AG04450 (cell line): Measurements from ENCODE around the gene PHACTR4. TPM values are rescaled to one million over a fixed set of nuclear protein-coding genes. Genes with fewer than 3 reads are reported as not detected.
"Not testable (repeated sequence)": the region's sequence is repeated elsewhere in the genome, so short reads cannot be mapped to it uniquely, and the experiment has no call there.

Source experiments
- CTCF ChIA-PET: fragments of 300-600, 350-600 bp; formaldehyde crosslinking; extraction: SDS; loops from one replicate; lab custom pipeline; 2022; ENCODE audit warnings: antibody characterized with exemption, inconsistent platforms; lab: Charles Lee
- POLR2A ChIA-PET: fragments of 350-600 bp; formaldehyde crosslinking; extraction: SDS; loops from one replicate; lab custom pipeline; 2021; ENCODE audit warnings: antibody characterized with exemption, inconsistent platforms; lab: Yijun Ruan, JAX
- DNase-seq: peaks from one replicate; pipeline ENCODE4 v3.0.0-alpha.2; 2011; ENCODE audit warnings: low read depth, low spot score
- H3K27ac ChIP-seq: one replicate; pipeline ENCODE4 v1.5.1; 2012; ENCODE audit warnings: low read depth, low read length, control low read depth
- H3K27me3 ChIP-seq: one replicate; pipeline ENCODE4 v1.6.0; 2012; ENCODE audit warnings: low read length; ENCODE audit not compliant: control insufficient read depth, insufficient read depth
- H3K4me3 ChIP-seq: 2 replicates; pipeline ENCODE4 v1.5.1; 2011; ENCODE audit warnings: mild to moderate bottlenecking, low read depth, low read length, control low read depth
- H3K9me3 ChIP-seq: 2 replicates; pipeline ENCODE4 v1.5.1; 2012; ENCODE audit warnings: low read length; ENCODE audit not compliant: control insufficient read depth, insufficient read depth
- CTCF ChIP-seq: IDR thresholded peaks from 2 replicates; pipeline ENCODE4 v1.5.1; 2011; ENCODE audit warnings: low read depth, low read length, control low read depth, inconsistent platforms
- polyA plus RNA-seq: library from polyadenylated mRNA; depleted of rRNA; stranded (reverse); fragments of >200 nt; gene quantifications from 2 replicates; pipeline ENCODE4 v1.2.3, GENCODE V29; 2011

PHACTR4 gene
- polyA plus RNA-seq, 1 experiment: 12.3 TPM

- CTCF ChIA-PET: interaction anchor here (0.6 to 4.6 kb wide), 4 partner anchors 11 to 597 kb away, joined by 3 to 30 read pairs (median 6); partner anchors contain the start of gene STX12
- POLR2A ChIA-PET: interaction anchor here (0.6 to 2.0 kb wide), 7 partner anchors 8 to 211 kb away, joined by 3 to 8 read pairs (median 7); partner anchors contain the start of gene RCC1
- peak; percentile 21; the same call in 1 of the 2 replicates for TF ChIP-seq CTCF
- Histone ChIP-seq H3K4me3 (peak overlapping the region; percentile 85), H3K9me3 (no peaks in the 10 kb centered on the region), H3K27ac (peak overlapping the region; percentile 87), H3K27me3 (no peaks in the 10 kb centered on the region)
- no peak for DNase-seq
Observed at GRCh38 chr1:28370239-28371009, 884 bp downstream of the PHACTR4 start.

- Histone ChIP-seq H3K27ac (no peak overlapping the region), H3K4me3 (peak overlapping the region; percentile 85), H3K9me3 (no peaks in the 10 kb centered on the region), H3K27me3 (no peaks in the 10 kb centered on the region)
- no peak for TF ChIP-seq CTCF
- CTCF ChIA-PET: interaction anchor here (0.6 to 4.6 kb wide), 2 partner anchors 12 to 249 kb away, joined by 3 to 30 read pairs; no protein-coding TSS in a partner anchor
- POLR2A ChIA-PET: interaction anchor here (0.6 to 2.0 kb wide), 3 partner anchors 33 to 122 kb away, joined by 7 to 8 read pairs (median 8); no protein-coding TSS in a partner anchor
- DNase-seq: no peak
Observed at GRCh38 chr1:28371010-28371377, 1.5 kb downstream of the PHACTR4 start.

- POLR2A ChIA-PET: interaction anchor here (0.6 kb wide), 1 partner anchor 141 kb away, joined by 4 read pairs; no protein-coding TSS in a partner anchor
- not testable (repeated sequence) for H3K27me3 ChIP-seq, H3K9me3 ChIP-seq, H3K4me3 ChIP-seq, DNase-seq, H3K27ac ChIP-seq
- CTCF ChIA-PET: interaction anchor here (1.6 to 2.6 kb wide), 2 partner anchors 8 to 13 kb away, joined by 3 to 18 read pairs; no protein-coding TSS in a partner anchor
Observed at GRCh38 chr1:28373450-28373849, 3.9 kb downstream of the PHACTR4 start.

- ChIA-PET POLR2A (no interaction called here), CTCF (interaction anchor here (0.9 to 2.6 kb wide), 3 partner anchors 9 to 36 kb away, joined by 3 to 18 read pairs (median 4); no protein-coding TSS in a partner anchor)
- DNase-seq: no peak
- H3K27me3 ChIP-seq: no peaks in the 10 kb centered on the region
- H3K27ac ChIP-seq: no peak overlapping the region
- no peak overlapping the region for H3K4me3 ChIP-seq
- no peaks in the 10 kb centered on the region for H3K9me3 ChIP-seq
- no peak for TF ChIP-seq CTCF
Observed at GRCh38 chr1:28374297-28374696, 4.8 kb downstream of the PHACTR4 start.

- POLR2A ChIA-PET: interaction anchor here (0.6 kb wide), 1 partner anchor 42 kb away, joined by 3 read pairs; no protein-coding TSS in a partner anchor
- CTCF ChIA-PET: not testable (repeated sequence)
Observed at GRCh38 chr1:28375598-28375997, 6.1 kb downstream of the PHACTR4 start.

GRCh38 chr1:28376195-28376594, 6.7 kb downstream of the PHACTR4 start:
- DNase-seq, H3K27ac ChIP-seq, CTCF ChIA-PET, POLR2A ChIA-PET, H3K4me3 ChIP-seq, H3K9me3 ChIP-seq, H3K27me3 ChIP-seq: not testable (repeated sequence)

More at GRCh38 chr1:28375598-28375997, 6.1 kb downstream of the PHACTR4 start:
- H3K27ac ChIP-seq, H3K27me3 ChIP-seq, H3K4me3 ChIP-seq, H3K9me3 ChIP-seq, DNase-seq: not testable (repeated sequence)
